ENCODE results near the gene ITGA2B.

DNA sequence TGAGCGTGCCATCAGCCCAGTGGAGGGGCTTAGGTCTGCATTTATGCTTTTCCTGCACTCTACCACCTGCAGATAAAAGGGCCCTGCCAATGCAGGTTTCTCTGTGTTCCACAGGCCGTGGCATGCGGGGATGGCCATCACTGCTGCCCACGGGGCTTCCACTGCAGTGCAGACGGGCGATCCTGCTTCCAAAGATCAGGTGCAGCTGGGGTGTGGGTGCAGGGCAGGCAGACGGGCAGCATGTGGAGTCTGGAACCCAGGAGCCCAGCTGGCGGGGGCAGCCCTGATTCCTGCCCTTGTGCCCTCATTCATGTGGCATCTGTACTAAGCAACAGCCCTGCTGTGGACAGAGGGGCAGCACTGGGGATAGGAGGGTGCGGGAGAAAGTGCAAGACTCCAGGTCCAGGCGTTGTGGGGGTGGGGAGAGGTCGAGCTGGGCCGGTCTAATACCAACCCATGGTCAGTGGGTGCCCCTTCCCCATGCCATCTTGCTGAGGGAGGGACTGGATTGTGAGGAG is 39.8 kb downstream of the ITGA2B start:
- TF ChIP-seq GATA3 (IDR thresholded peaks at IDR 0.05; ENCODE audit: low read depth, low read length): no peak
- TF ChIP-seq GATA2 (IDR thresholded peaks at IDR 0.05; ENCODE audit: low read depth, low read length): no peak

Measured in SH-SY5Y (cell line).